ENCODE results near the gene PPFIA1. TPM values are rescaled to one million over a fixed set of nuclear protein-coding genes. Genes with fewer than 3 reads are reported as not detected.

Gene PPFIA1
- total RNA-seq, 4 donors from 2014 or later = 58.3 to 119 (median 84.7) TPM

- TF ChIP-seq CTCF (IDR thresholded peaks at IDR 0.05) = no peak
- DNase-seq (ENCODE audit: low spot score) (no peak), ATAC-seq (ENCODE audit: low FRiP score) (no peak)
These were observed 71.5 kb downstream of the PPFIA1 start for GRCh38 chr11:70341881-70342429.

GRCh38 chr11:70343636-70344035 lies 73.1 kb downstream of the PPFIA1 start:
- DNase-seq (ENCODE audit: low spot score) (no peak), ATAC-seq (ENCODE audit: low FRiP score) (no peak)
- TF ChIP-seq CTCF (IDR thresholded peaks at IDR 0.05) = no peak

GRCh38 chr11:70348191-70348590 lies 77.7 kb downstream of the PPFIA1 start:
- no peak for DNase-seq (ENCODE audit: low spot score)
- no peak for TF ChIP-seq CTCF (IDR thresholded peaks at IDR 0.05)
- ATAC-seq (ENCODE audit: low FRiP score) = no peak

- no peak for TF ChIP-seq CTCF (IDR thresholded peaks at IDR 0.05)
- DNase-seq (ENCODE audit: low spot score) (no peak), ATAC-seq (ENCODE audit: low FRiP score) (no peak)
These were observed 78.1 kb downstream of the PPFIA1 start for GRCh38 chr11:70348608-70349007.

- DNase-seq (ENCODE audit: low spot score) = no peak
- TF ChIP-seq CTCF (IDR thresholded peaks at IDR 0.05) = no peak
- no peak for ATAC-seq (ENCODE audit: low FRiP score)
These were observed 81.2 kb downstream of the PPFIA1 start for GRCh38 chr11:70351646-70352045.

GRCh38 chr11:70352100-70352499 lies 81.6 kb downstream of the PPFIA1 start:
- ATAC-seq (ENCODE audit: low FRiP score) = no peak
- no peak for DNase-seq (ENCODE audit: low spot score)
- TF ChIP-seq CTCF (IDR thresholded peaks at IDR 0.05) = no peak

GRCh38 chr11:70352601-70353000 lies 82.1 kb downstream of the PPFIA1 start:
- DNase-seq (ENCODE audit: low spot score) (no peak), ATAC-seq (ENCODE audit: low FRiP score) (peak; percentile 68)
- TF ChIP-seq CTCF (IDR thresholded peaks at IDR 0.05) = no peak

All from omental fat pad (tissue), 4 donors.